ENCODE measurements around the gene MTMR3.
"Not testable (repeated sequence)": the region's sequence is repeated elsewhere in the genome, so short reads cannot be mapped to it uniquely, and the experiment has no call there.

The MTMR3 gene

DNA sequence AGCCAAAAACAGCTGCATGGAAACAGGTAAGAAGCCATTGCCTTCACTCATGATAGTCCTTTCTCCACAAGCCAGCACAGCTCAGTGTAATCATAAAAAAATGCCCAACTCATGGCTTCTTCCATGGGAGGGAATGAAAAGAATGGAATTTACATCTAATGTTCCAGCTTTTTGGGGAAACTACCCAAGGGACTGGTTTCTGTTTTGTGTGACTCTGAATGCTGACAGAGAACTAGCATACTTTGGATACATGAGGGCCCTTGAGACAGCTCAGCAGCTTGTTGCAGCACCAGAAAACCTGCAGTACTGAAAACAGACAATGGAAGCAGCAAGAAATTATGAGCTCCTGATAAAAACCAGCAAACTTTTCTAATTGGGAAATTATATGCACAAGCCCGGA, 173.0 kb downstream of the MTMR3 start:
- DNase-seq (ENCODE audit: low spot score): no peak

DNA sequence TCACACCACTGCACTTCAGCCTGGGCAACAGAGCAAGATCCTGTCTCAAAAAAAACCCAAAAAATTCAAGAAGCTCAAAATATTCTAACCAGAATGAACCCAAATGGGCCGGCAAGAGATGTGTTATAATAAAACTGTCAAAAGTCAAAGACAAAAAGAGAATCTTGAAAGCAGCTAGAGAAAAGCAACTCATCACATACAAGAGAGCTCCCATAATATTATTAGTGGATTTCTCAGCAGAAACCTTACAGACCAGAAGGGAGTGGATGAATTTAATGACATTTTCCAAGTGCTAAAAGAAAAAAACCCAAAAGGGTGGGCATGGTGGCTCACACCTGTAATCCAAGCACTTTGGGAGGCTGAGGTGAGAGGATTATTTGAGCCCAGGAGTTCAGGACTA, 174.4 kb downstream of the MTMR3 start:
- no peak for DNase-seq (ENCODE audit: low spot score)

DNA sequence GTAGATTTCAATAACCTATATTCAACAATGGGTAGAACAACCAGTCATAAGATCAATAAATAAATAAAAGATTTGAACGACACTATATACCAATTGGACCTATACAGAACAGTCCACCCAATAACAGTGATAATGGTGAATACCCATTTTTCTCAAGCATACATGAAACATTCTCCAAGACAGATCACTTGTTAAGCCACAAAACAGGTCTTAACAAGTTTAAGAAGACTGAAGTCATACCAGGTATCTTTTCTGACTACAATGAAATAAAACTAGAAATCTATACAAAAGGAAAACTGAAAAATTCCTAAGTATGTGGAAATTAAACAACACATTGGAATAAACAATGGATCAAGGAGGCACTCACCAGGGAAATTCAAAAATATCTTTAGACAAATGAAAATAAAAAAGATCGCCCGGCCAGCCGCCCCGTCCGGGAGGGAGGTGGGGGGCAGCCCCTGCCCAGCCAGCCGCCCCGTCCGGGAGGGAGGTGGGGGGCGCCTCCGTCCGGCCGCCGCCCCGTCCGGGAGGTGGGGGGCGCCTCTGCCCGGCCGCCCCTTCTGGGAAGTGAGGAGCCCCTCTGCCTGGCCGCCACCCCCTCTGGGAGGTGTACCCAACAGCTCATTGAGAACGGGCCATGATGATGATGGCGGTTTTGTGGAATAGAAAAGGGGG, 176.5 kb downstream of the MTMR3 start:
- DNase-seq (ENCODE audit: low spot score): not testable (repeated sequence)

DNA sequence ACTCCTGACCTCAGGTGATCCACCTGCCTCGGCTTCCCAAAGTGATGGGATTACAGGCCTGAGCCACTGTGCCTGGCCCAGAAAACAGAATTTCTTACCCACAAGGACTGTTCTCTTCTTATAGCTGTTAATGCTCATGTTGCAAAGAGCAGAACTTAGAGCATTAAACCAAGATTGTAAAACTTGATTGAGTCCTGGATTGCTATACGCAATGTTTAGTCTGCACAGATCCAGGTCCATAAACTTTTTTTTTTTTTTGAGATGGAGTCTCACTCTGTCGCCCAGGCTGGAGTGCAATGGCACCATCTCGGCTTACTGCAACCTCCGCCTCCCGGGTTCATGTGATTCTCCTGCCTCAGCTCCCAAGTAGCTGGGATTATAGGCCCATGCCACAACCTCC, 178.1 kb downstream of the MTMR3 start:
- DNase-seq (ENCODE audit: low spot score): not testable (repeated sequence)

DNA sequence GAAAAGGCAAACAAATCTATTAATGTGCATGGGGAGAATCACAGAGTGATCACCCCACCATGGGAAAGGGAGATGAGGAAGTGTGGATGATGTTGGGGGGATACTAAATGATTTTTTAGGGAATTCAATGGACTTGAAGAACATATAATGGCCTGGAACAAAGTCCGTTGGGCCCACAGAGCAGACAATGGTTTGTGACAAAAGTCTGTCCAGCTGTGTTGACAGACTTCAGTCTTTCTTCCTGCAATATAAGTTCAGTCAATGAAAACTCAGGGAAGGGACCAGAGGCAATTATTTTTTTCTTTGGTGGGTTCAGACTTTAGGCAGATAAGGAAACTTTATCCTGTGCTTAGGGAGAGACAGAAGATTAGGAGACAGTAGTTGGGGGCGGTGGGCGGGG, 179.3 kb downstream of the MTMR3 start:
- no peak for DNase-seq (ENCODE audit: low spot score)

DNA sequence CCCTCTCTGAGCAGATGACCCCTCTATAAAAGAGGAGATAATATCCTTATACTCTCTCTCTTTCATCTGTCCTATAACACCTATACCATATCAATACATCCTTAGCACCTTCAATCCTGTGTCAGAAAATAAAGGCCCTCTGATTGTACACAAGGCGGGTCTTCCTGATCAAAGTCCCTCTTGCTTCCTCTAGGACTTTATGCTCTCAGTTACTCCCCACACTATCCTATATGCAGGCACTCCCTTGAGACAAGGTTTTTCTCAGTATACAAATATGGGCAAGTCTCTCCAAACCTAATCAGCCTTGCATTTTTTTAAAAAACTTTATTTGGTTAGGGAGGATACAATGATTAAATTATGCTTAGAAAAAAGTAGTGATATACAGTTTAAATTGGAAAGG, 180.0 kb downstream of the MTMR3 start:
- no peak for DNase-seq (ENCODE audit: low spot score)

DNA sequence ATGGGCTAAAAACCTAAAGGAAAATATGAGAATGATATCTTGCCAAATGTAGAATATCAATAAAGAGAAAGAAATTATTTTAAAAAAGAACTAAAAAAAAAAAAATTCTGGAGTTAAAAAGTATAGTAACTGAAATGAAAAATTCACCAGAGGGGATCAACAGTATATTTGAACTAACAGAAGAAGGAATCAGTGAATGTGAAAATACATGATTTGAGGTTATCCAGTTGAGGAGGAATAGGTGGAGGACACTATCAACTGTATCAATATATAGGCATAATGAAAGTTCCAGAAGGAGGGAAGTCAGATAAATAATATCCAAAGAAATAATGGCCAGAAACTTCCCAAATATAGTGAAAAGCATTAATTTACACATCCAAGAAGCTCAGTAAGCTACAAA, 181.2 kb downstream of the MTMR3 start:
- DNase-seq (ENCODE audit: low spot score): no peak

DNA sequence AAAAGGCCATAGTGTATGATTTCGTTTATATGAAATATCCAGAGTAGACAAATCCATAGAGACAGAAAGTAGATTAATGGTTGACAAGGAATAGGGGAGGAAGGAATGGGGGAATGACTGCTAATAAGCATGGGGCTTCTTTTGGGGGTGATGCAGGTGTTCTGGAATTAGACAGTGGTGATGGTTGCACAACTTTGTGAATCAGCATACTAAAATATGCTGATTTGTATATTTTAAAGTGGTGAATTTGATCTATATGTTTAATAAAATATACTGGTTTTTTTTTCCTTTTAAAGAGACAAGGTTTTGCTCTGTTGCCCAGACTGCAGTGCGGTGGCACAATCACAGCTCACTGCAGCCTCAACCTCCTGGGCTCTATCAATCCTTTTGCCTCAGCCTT, 190.8 kb downstream of the MTMR3 start:
- no peak for DNase-seq (ENCODE audit: low spot score)

DNA sequence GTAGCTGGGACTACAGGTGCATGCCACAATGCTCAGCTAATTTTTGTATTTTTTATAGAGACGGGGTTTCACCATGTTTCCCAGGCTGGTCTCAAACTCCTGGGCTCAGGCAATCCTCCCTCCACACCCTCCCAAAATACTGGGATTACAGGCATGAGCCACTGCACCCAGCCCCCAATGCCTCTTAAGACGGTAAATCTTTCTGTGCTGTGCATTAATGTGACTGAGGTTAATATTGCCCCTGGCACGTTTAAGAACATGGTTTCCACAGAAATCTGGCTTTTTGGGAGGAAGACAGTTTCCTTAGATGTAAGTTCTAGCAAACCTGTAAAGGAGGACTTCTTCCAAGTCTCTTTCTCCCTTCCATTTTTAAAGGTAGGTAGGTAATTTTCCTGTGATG, 191.2 kb downstream of the MTMR3 start:
- no peak for DNase-seq (ENCODE audit: low spot score)

DNA sequence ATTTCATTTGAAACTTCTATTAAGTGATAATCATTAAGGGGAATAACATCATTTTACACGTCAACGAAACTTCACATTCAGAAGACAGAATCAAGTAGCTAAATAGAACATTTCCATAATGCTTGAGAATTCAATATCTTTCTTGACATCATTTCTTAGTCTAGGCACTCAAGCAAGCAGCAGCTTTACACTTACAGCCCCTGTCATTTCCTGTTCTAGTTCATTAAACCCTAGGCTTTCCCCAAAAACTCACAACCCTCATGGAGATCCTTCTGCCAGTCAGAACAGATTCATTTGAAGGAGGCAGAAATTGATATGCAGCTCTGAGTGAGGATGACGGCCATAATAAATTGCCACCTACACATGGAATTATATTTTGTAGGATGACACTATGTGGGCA, 192.0 kb downstream of the MTMR3 start:
- DNase-seq (ENCODE audit: low spot score): no peak

DNA sequence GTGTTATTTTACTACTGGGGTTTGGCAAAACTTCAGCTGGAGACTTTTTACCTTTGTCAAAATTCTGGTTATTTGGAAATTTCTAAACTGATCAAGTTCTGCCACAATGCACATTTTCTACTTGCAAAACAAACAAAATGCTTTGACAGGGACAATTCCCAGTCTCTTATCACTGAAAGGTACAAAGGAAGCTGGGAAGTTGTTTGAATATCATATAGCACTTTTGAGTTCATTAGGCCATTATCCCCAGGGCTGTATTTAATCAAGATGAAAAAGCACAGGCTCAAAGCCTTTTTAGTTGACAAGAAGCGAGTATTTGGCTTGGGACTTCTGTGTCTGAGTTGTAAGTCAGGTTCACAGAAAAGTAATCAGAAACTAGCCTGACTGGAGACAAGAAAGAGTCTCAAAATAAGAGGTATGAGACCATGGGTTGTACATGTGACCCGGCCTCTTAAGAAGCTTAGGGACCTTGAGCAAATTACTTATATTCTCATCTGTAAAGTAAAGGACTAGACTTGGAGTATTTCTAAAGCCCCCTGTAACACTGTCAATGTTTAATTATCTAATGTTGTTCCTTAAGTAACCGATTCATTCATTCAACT, 194.4 kb downstream of the MTMR3 start:
- no peak for DNase-seq (ENCODE audit: low spot score)

DNA sequence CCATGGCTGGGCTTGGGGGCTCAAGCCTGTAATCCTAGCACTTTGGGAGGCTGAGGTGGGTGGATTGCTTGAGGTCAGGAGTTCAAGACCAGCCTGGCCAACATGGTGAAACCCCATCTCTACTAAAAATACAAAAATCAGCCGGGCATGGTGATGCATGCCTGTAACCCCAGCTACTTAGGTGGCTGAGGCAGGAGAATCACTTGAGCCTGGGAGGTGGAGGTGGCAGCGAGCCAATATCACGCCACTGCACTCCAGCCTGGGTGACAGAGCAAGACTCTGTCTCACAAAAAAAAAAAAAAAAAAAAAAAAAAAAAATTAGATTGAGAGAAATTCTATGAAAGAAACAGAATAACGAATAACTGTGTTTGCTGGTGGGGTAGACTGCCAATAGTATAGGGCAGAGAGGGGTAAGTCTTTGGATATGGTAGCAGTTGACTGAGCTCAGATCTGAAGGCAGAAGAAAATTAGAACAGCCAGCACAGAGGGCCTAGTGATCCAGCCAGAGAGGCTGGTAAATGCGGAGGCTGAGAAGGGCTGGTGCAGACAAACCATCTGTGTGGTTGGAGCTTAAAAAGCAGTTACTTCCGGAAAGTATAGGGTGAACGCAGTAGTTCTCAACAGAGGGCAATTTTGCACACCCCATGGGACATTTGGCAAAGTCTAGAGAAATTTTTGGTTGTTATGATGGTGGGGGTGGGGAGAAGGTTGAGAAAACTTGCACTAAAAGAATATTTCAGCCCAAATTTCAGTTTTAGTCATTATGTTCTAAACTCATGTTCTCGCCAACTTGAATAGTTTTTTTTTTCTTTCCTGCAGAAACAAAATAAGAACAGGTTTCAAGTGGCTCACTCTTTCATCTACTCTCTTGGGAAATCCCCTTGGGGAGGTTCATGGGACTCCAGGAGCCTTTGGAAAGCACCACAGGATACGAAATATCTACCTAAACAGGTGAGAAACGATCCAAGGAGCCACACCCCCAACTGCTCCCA, 195.6 kb downstream of the MTMR3 start:
- DNase-seq (ENCODE audit: low spot score): no peak

DNA sequence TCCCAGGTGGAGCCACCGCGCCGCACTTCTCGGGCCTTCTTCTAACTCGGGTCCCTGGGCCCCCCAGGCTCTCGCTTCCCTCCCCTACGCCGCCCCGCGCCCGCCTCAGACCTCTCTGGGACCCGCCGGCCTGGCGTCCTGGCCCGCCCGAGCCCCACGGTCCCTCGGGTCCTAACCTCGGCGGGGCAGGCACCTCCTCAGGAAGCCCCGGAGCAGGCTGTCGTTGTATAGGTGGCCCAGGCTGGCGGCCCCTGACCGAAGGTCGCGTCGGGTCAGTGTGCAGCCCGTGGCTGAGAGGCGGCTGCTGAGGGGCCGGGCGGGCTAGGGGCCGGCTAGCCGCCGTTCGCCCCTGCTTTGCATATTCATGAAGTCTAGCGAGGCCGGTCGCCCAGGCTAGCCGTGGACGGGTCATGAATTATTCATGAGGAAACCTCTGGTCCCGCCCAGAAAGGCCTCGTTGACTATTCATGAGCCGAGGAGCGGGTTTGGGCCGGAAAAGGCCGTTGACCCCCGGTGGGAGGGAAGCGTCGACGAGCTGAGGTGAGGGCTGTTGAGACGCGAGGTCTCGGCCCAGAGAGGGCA, 197.1 kb downstream of the MTMR3 start, which contains the start of gene HORMAD2:
Gene HORMAD2, plus strand, starts transcription at position 513 of the 582 bp plus-strand sequence. CDS start 13,489 bp downstream, outside the sequence.
- DNase-seq (ENCODE audit: low spot score): no peak
